Activated naive CD8-positive, alpha-beta T cell treated with anti-CD3 and anti-CD28 coated beads for 36 hours (primary cell): ENCODE results near the gene HOXC9. TPM values are rescaled to one million over a fixed set of nuclear protein-coding genes. Genes with fewer than 3 reads are reported as not detected.
"Not testable (repeated sequence)": the region's sequence is repeated elsewhere in the genome, so short reads cannot be mapped to it uniquely, and the experiment has no call there.

Experiments
- DNase-seq: peaks from one replicate; pipeline ENCODE4 v3.0.0; 2021
- H3K27ac Mint-ChIP-seq: one replicate; pipeline ENCODE4 v1.8.0; 2022; ENCODE audit warnings: mild to moderate bottlenecking, moderate library complexity, mixed read lengths
- H3K27me3 Mint-ChIP-seq: one replicate; pipeline ENCODE4 v1.8.0; 2022; ENCODE audit warnings: mild to moderate bottlenecking, mixed read lengths
- H3K36me3 Mint-ChIP-seq: one replicate; pipeline ENCODE4 v1.8.0; 2021; ENCODE audit warnings: mild to moderate bottlenecking, mixed read lengths
- H3K4me1 Mint-ChIP-seq: one replicate; pipeline ENCODE4 v1.8.0; 2021; ENCODE audit warnings: mixed read lengths
- H3K4me3 Mint-ChIP-seq: one replicate; pipeline ENCODE4 v1.8.0; 2022; ENCODE audit warnings: mild to moderate bottlenecking, moderate library complexity, mixed read lengths
- H3K9me3 Mint-ChIP-seq: one replicate; pipeline ENCODE4 v1.8.0; 2022; ENCODE audit warnings: mixed read lengths
- total RNA-seq, 2 experiments: library from RNA; stranded (reverse); gene quantifications; one replicate each; pipeline ENCODE4 v1.2.3, GENCODE V29; 2021

HOXC9 gene
- total RNA-seq, 2 experiments from 2014 or later, result not detected

GRCh38 chr12:54034785-54035310 lies 34.9 kb downstream of the HOXC9 start:
- Mint-ChIP-seq H3K4me3 (no peak overlapping the region), H3K27ac (no peak overlapping the region)
- DNase-seq, result no peak

GRCh38 chr12:54035568-54036264 lies 35.8 kb downstream of the HOXC9 start:
- no peaks in the 10 kb centered on the region for H3K36me3 Mint-ChIP-seq
- no peak overlapping the region for H3K4me3 Mint-ChIP-seq
- H3K9me3 Mint-ChIP-seq, result no peaks in the 10 kb centered on the region
- DNase-seq, result no peak
- H3K27me3 Mint-ChIP-seq, result peaks cover 96% of the 10 kb centered on the region
- H3K4me1 Mint-ChIP-seq, result peaks cover 17% of the 10 kb centered on the region
- no peak overlapping the region for H3K27ac Mint-ChIP-seq

More at GRCh38 chr12:54034785-54035310, 34.9 kb downstream of the HOXC9 start:
- peaks cover 96% of the 10 kb centered on the region for H3K27me3 Mint-ChIP-seq
- no peaks in the 10 kb centered on the region for H3K9me3 Mint-ChIP-seq
- no peaks in the 10 kb centered on the region for H3K36me3 Mint-ChIP-seq
- peaks cover 19% of the 10 kb centered on the region for H3K4me1 Mint-ChIP-seq

DNA sequence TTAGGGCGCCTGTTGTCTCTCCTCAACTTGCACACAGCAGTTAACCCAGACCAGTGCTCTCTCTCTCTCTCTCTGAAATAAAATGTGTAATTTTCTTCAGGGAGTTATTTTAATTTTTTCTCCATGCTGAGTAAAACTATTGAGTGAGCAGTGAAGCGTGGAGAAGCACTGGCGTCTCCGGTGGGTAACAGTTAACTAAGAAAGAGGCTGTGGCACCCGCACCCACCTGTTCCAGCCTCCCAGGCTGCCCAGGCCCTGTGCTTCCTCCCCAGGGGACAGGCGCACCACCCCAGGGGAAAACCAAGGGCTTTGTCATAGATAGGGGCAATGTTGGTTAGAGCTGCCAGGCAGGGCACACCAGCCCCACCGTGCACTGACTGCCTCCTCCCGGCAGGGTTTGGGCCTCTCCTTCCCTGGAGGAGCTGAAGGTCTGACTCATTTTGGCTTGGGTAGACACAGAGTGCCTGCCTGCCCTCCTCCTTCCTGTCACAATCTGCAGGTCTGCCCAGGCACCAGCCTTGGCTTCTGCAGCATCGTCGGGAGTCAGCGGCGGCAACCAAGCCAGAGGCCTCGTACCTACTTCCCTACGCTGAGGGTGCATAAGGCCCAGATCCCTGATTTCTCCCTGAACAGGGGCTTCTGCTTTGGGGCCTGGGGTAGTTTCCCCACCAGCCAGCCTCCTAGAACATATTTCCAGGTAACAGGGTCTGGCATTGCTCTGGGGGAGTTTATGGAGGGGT lies 36.8 kb downstream of the HOXC9 start:
- H3K27ac Mint-ChIP-seq, result no peak overlapping the region
- H3K9me3 Mint-ChIP-seq, result no peaks in the 10 kb centered on the region
- no peak overlapping the region for H3K4me3 Mint-ChIP-seq
- DNase-seq, result no peak
- no peaks in the 10 kb centered on the region for H3K36me3 Mint-ChIP-seq
- peaks cover 92% of the 10 kb centered on the region for H3K27me3 Mint-ChIP-seq
- H3K4me1 Mint-ChIP-seq, result peaks cover 15% of the 10 kb centered on the region

GRCh38 chr12:54037360-54038283 lies 37.7 kb downstream of the HOXC9 start:
- H3K4me3 Mint-ChIP-seq, result no peak overlapping the region
- H3K36me3 Mint-ChIP-seq, result no peaks in the 10 kb centered on the region
- no peaks in the 10 kb centered on the region for H3K9me3 Mint-ChIP-seq
- DNase-seq, result no peak
- H3K27me3 Mint-ChIP-seq, result peaks cover 92% of the 10 kb centered on the region
- H3K4me1 Mint-ChIP-seq, result peaks cover 11% of the 10 kb centered on the region
- H3K27ac Mint-ChIP-seq, result no peak overlapping the region

GRCh38 chr12:54038284-54038870 lies 38.4 kb downstream of the HOXC9 start:
- peaks cover 92% of the 10 kb centered on the region for H3K27me3 Mint-ChIP-seq
- H3K4me3 Mint-ChIP-seq, result no peak overlapping the region
- H3K36me3 Mint-ChIP-seq, result no peaks in the 10 kb centered on the region
- no peaks in the 10 kb centered on the region for H3K9me3 Mint-ChIP-seq
- no peak for DNase-seq
- H3K4me1 Mint-ChIP-seq, result peaks cover 8% of the 10 kb centered on the region
- no peak overlapping the region for H3K27ac Mint-ChIP-seq

- DNase-seq, result no peak
- H3K4me1 Mint-ChIP-seq, result peaks cover 9% of the 10 kb centered on the region
These were observed 39.0 kb downstream of the HOXC9 start for GRCh38 chr12:54038871-54039414.

GRCh38 chr12:54039417-54040147 lies 39.6 kb downstream of the HOXC9 start:
- no peaks in the 10 kb centered on the region for H3K36me3 Mint-ChIP-seq

More at GRCh38 chr12:54038871-54039414, 39.0 kb downstream of the HOXC9 start:
- Mint-ChIP-seq H3K9me3 (no peaks in the 10 kb centered on the region), H3K4me3 (no peak overlapping the region), H3K27me3 (peaks cover 94% of the 10 kb centered on the region), H3K27ac (no peak overlapping the region), H3K36me3 (no peaks in the 10 kb centered on the region)

DNA sequence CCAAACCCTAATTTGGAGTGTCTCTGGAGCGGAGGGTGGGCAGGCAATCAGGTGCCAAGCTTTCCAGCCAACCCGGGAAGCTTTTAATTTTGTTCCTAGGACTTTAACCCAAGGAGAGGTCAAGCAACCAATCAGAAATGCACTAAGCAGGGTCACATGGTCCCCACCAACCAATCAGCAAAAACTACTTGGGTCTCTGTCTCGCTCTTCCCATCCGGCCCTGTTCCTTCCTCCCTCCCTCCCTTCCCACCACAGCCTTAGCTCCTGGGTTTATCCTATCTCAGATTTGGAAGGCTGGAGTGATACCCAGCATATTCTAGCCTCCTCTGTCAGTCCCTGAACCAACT lies 40.2 kb downstream of the HOXC9 start:
- H3K4me3 Mint-ChIP-seq, result no peak overlapping the region
- no peak overlapping the region for H3K27ac Mint-ChIP-seq
- no peaks in the 10 kb centered on the region for H3K9me3 Mint-ChIP-seq
- H3K36me3 Mint-ChIP-seq, result no peaks in the 10 kb centered on the region
- peaks cover 94% of the 10 kb centered on the region for H3K27me3 Mint-ChIP-seq
- peaks cover 9% of the 10 kb centered on the region for H3K4me1 Mint-ChIP-seq
- DNase-seq, result no peak

More at GRCh38 chr12:54039417-54040147, 39.6 kb downstream of the HOXC9 start:
- H3K4me1 Mint-ChIP-seq, result peaks cover 12% of the 10 kb centered on the region
- peaks cover 94% of the 10 kb centered on the region for H3K27me3 Mint-ChIP-seq
- DNase-seq, result no peak
- no peak overlapping the region for H3K27ac Mint-ChIP-seq
- no peaks in the 10 kb centered on the region for H3K9me3 Mint-ChIP-seq
- no peak overlapping the region for H3K4me3 Mint-ChIP-seq

- peaks cover 9% of the 10 kb centered on the region for H3K4me1 Mint-ChIP-seq
- H3K27ac Mint-ChIP-seq, result no peak overlapping the region
- no peak overlapping the region for H3K4me3 Mint-ChIP-seq
- H3K36me3 Mint-ChIP-seq, result no peaks in the 10 kb centered on the region
- no peaks in the 10 kb centered on the region for H3K9me3 Mint-ChIP-seq
- no peak for DNase-seq
- peaks cover 94% of the 10 kb centered on the region for H3K27me3 Mint-ChIP-seq
These were observed 40.7 kb downstream of the HOXC9 start for GRCh38 chr12:54040648-54041047.

GRCh38 chr12:54041097-54041690 lies 41.2 kb downstream of the HOXC9 start:
- no peak overlapping the region for H3K27ac Mint-ChIP-seq
- no peak for DNase-seq
- H3K36me3 Mint-ChIP-seq, result no peaks in the 10 kb centered on the region
- H3K27me3 Mint-ChIP-seq, result peaks cover 95% of the 10 kb centered on the region
- H3K9me3 Mint-ChIP-seq, result no peaks in the 10 kb centered on the region
- H3K4me1 Mint-ChIP-seq, result peaks cover 9% of the 10 kb centered on the region
- H3K4me3 Mint-ChIP-seq, result no peak overlapping the region

DNA sequence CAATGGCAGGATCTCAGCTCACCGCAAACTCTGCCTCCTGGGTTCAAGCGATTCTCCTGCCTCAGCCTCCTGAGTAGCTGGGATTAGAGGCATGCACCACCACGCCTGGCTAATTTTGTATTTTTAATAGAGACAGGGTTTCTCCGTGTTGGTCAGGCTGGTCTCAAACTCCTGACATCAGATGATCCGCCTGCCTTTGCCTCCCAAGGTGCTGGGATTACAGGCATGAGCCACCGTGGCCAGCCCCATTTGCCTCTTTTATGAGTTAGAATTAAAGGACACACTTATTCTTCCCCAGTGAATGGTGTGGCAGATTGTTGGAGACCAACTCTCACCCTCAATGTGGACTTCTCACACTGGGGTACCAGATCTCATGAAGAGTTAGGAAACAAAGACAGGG lies 42.1 kb downstream of the HOXC9 start:
- peaks cover 10% of the 10 kb centered on the region for H3K4me1 Mint-ChIP-seq
- not testable (repeated sequence) for H3K27ac Mint-ChIP-seq, H3K9me3 Mint-ChIP-seq, H3K4me3 Mint-ChIP-seq, DNase-seq, H3K36me3 Mint-ChIP-seq
- H3K27me3 Mint-ChIP-seq, result peaks cover 95% of the 10 kb centered on the region

GRCh38 chr12:54042970-54043853 lies 43.3 kb downstream of the HOXC9 start:
- Mint-ChIP-seq H3K4me1 (peaks cover 15% of the 10 kb centered on the region), H3K9me3 (no peaks in the 10 kb centered on the region), H3K27ac (no peak overlapping the region), H3K4me3 (no peak overlapping the region), H3K27me3 (peaks cover 95% of the 10 kb centered on the region), H3K36me3 (no peaks in the 10 kb centered on the region)
- no peak for DNase-seq
